Activated CD4-positive, alpha-beta T cell treated with anti-CD3 and anti-CD28 coated beads for 48 hours (primary cell): Measurements from ENCODE around the gene STK32C.

ENCODE experiments used
- DNase-seq: peaks from one replicate; pipeline ENCODE4 v3.0.0-alpha.2; 2020

Gene STK32C

GRCh38 chr10:132193907-132194552 is 113.7 kb downstream of the STK32C start:
- peak; percentile 36 for DNase-seq

- no peak for DNase-seq
These were observed 114.6 kb downstream of the STK32C start for GRCh38 chr10:132192991-132193665.

- DNase-seq, result no peak
These were observed 115.4 kb downstream of the STK32C start for GRCh38 chr10:132192076-132192975.

GRCh38 chr10:132189810-132190422 is 117.8 kb downstream of the STK32C start:
- no peak for DNase-seq

GRCh38 chr10:132189016-132189415 is 118.7 kb downstream of the STK32C start:
- DNase-seq, result no peak

GRCh38 chr10:132188331-132188730 is 119.4 kb downstream of the STK32C start:
- DNase-seq, result no peak

GRCh38 chr10:132187430-132188138 is 120.2 kb downstream of the STK32C start:
- DNase-seq, result no peak

GRCh38 chr10:132186488-132187429 is 121.0 kb downstream of the STK32C start, which contains the start of gene DPYSL4:
Gene DPYSL4, plus strand, starts transcription at chr10:132186948. Its CDS starts 116 bp downstream, at chr10:132187064.
- DNase-seq, result peak; percentile 37

- DNase-seq, result peak; percentile 75
These were observed 121.9 kb downstream of the STK32C start for GRCh38 chr10:132185601-132186487.

- no peak for DNase-seq
These were observed 122.7 kb downstream of the STK32C start for GRCh38 chr10:132184816-132185593.

GRCh38 chr10:132183046-132183445 is 124.7 kb downstream of the STK32C start:
- no peak for DNase-seq

- DNase-seq, result no peak
These were observed 125.2 kb downstream of the STK32C start for GRCh38 chr10:132182591-132182990.

- DNase-seq, result no peak
These were observed 125.9 kb downstream of the STK32C start for GRCh38 chr10:132181691-132182425.

GRCh38 chr10:132180736-132181135 is 127.0 kb downstream of the STK32C start:
- no peak for DNase-seq

- no peak for DNase-seq
These were observed 128.0 kb downstream of the STK32C start for GRCh38 chr10:132179551-132180392.

- DNase-seq, result no peak
These were observed 128.8 kb downstream of the STK32C start for GRCh38 chr10:132178672-132179545.
